Stimulated activated CD4-positive, alpha-beta T cell treated with anti-CD3 and anti-CD28 coated beads, TNF-alpha, amount 100 ng/mL, for 24 hours (primary cell): ENCODE measurements around the gene LIN7A.
"Not testable (repeated sequence)": the region's sequence is repeated elsewhere in the genome, so short reads cannot be mapped to it uniquely, and the experiment has no call there.

Source experiments
- DNase-seq, 3 experiments: peaks; one replicate each; pipeline ENCODE4 v3.0.0-alpha.2; 2020; ENCODE audit warnings: low read depth in 3 of 3

The LIN7A gene

DNA sequence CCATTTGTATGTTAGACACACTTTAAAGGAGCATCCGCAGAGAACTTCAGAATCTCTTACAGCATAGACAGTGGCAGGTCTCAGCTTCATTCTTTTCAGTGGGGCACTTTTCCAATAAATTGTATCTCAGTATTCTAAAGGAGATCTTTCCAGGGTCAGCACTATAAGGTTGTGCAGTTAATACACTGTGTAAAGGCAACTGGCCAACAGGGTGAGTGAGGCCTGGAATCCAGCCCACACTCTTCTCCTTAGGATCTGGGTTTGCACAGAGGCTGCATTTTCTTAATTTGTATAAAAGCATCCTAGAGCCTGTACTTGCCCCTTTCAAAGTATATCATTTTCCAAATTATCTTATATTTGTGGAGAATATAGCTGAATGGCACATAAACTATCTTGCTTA lies 126.9 kb downstream of the LIN7A start:
- no peak for DNase-seq

DNA sequence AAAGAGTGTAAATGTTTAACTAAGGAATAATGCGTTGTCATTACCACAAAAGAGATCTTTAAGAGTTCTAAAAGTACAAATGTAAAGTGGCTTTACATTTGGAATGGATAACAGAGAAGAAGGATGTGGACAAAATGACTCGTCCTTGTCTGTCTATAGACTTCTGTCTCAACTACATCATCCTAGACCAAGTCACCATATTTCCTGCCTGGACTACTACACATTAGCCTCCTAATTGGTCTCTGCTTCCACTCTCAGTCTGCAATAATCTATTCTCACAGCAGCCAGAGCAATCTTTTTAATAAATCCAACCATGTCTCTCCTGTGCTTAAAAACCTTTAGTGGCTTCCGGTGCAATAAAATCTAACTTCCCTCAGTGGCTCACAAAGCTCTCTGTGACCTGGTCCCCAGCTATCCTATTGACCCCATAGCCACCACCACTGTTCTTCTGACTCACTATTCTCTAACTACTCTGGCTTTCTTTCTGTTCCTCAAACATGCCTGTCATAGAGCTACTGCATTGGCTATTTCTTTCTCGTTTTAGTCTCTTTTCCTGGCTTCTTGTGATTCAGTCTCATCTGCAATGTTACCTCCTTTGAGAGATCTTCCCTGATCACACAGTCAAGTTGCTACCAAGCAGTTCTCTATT lies 130.0 kb downstream of the LIN7A start:
- no peak for DNase-seq

GRCh38 chr12:80805106-80805505 lies 132.6 kb downstream of the LIN7A start:
- DNase-seq = no peak

DNA sequence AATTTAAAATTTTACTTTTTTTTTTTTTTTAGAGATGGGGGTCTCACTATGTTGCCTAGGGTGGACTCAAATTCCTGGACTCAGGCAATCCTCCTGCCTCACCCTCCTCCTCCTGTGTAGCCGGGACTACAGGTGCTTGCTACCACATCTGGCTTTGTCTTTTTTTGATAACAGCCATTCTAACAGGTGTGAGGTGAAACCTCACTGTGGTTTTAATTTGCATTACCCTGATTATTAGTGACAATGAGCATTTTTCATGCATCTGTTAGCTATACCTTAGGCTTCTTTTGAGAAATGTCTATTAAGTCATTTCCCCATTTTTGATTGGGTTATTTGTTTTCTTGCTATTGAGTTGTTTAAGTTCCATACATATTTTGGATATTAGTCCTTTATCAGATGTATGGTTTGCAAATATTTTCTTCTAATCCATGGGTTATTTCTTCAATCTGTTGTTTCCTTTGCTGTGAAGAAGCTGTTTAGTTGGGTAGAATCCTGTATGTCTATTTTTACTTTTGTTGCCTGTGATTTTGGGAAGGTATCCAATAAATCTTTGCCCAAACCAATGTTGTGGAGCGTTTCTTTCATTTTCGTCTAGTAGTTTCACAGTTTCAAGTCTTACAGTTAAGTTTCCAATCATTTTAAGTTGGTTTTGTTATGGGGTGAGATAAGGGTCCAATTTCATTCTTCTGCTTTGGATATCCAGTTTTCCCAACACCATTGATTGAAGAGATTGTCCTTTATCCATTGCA lies 134.9 kb downstream of the LIN7A start:
- no peak for DNase-seq

DNA sequence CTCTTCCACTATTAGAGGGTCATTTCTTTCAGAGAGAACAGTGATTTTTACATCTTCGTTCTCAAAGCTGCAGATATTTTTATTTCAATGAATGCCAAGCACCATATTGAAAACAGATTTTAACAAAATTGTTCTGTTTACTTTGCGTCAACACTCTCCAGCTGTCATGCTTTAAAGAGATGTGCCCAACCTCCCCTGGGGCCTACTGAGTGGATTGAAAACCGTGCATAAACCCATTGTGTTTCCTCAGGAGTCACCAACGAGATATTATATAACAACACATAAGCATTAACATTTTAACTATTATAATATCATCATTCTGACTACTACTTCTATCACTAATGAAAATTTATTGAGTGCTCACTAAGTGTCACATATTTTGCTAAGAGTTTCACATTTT lies 139.5 kb downstream of the LIN7A start:
- no peak for DNase-seq

DNA sequence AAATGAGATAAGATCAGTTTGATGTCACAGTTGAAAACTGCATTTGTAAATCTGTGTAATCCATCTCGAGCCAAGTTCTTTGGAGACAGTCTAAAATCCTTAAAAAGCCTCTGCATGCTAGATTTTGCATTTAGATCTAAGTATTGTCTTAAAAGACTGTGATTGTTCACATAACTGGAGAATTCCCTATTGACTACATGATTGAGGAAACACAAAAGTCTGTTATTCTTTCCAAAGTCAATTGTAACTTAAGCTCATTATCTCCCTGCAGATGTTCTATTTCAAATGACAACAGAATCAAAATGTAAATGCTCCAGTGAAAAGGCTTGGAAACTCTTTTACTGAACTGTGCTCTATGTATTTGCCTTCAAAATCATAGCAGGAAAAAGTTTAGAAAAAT lies 143.2 kb downstream of the LIN7A start:
- DNase-seq = no peak

DNA sequence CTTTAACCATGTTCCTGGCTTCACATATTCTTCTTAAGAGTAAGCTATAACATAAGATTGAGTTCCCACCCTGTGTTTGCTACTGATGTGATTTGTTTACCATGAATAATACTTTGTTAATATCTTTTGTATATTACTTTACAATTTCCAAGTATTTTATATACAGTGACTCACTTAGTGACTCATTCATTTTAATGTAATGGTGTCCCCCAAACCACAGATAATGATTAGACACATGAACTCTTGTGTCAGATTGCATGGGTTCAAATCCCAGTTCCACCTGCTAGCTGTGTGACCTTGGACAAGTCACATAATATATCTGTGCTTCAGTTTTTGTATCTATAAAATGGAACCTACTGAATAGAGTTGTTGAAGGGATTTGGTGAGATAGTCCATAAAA lies 144.9 kb downstream of the LIN7A start:
- no peak for DNase-seq

GRCh38 chr12:80791863-80792262 lies 145.9 kb downstream of the LIN7A start:
- DNase-seq = no peak

DNA sequence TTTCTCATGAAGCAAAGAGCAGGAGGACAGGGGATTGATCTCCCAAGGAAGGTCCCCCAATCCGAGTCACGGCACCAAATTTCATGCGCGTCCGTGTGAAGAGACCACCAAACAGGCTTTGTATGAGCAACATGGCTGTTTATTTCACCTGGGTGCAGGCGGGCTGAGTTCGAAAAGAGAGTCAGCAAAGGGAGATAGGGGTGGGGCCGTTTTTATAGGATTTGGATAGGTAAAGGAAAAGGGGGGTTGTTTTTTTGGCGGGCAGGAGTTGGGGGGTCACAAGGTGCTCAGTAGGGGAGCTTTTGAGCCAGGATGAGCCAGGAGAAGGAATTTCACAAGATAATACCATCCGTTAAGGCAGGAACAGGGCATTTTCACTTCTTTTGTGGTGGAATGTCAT lies 149.3 kb downstream of the LIN7A start:
- not testable (repeated sequence) for DNase-seq

- DNase-seq = not testable (repeated sequence)
Observed at GRCh38 chr12:80782963-80783470, 154.7 kb downstream of the LIN7A start.

GRCh38 chr12:80781313-80781712 lies 156.4 kb downstream of the LIN7A start:
- DNase-seq = no peak

- no peak for DNase-seq
Observed at GRCh38 chr12:80780746-80781145, 157.0 kb downstream of the LIN7A start.

- peak in 1 of 3 experiments; percentile 8 for DNase-seq
Observed at GRCh38 chr12:80778005-80778541, 159.7 kb downstream of the LIN7A start.

DNA sequence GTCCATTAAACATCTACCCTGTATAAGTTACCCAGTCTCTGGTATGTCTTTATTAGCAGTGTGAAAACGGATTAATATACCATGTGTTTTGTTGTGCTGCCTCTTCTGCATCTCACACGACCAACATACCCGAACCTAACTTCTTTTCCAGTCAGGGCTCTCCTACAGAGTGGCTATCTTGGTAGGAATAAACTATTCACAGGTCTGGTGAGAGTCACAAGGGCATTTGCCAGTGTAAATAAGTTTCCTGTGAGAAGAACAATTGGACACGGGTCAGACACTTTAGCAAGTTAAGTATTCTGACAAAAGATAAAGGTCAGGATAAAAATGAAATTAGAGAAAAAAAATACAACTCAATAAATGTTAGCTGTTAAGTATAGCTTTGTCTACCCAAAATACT lies 160.1 kb downstream of the LIN7A start:
- DNase-seq = no peak

DNA sequence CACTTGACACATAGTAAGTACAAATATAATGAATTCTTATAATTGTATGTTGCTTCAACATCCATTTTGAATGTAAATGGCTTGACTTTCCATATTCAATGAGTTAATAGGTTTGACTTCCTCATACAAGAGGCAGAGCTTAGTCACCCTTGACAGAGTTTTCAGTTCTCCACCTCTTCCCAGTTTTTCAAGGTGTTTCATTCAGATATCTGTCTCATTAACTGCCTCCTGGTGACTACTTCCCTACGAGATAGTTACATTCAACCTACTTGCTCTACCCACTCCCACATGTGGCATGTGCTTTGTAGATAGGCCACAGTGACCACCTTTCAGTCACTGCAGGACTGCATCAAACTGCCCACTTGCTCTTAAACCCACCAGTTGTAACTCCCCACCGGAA lies 161.0 kb downstream of the LIN7A start:
- DNase-seq = no peak

DNA sequence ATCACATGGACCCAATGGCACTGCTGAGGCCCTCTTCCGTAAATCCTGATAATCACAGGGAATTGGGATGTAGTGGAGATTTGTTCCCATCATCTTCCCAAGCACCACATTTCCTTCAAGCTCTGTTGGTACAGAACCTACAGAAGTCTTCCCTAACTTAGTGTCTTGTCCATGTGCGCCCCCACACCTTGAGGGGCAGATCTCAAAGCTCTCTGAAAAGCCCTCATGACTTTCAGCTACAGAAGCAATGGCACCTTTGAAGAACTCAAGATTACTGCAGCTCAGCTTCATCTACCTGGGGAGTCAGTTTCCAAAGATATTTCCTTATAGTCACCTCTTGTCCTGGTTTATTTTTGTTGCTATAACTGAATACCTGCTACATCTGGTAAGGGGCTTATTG lies 166.8 kb downstream of the LIN7A start:
- no peak for DNase-seq

DNA sequence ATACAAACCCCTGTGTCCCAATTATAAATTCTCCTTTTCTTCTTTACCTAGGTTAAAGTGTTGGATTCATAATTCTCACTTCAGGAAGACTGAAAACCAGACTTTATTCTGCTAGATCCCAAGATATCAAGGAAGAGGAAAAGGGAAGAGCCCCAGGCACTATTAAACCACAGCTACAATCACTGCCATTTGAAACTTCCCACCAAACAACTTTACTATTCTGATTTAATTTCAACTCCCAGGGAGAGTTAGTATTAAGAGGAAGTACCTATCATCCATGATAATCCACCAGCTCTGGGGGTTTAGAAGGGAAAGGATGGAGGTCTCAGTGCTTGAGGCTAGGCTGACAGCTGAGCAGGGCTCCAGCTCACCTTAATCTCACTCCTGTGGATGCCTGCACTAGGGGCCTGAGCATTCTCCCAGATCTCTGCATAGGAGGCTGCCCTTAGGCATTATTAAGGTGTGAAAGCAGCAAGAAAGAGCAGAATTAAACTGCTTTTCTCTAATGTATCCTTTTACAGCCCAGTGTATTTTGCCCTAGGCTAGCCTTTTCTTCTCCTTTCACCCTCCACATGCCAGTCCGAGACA lies 168.1 kb downstream of the LIN7A start:
- no peak for DNase-seq

DNA sequence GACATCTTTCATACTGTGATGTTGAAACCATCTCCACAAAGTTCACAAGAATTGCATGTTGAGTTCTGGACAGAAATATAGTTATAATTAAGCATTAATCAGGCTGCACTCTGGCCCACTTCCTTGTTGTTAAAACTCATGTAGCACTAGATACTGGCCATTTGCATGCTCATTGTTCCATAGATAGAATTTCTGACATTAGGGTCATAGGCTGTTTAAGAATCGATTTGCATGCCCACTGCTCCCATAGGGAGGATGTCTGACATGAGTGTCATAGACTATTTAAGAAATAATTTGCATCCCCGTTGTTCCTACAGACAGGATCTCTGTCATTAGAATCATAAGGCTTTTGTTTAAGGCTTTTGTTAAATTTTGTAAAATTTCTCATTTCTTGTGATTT lies 170.8 kb downstream of the LIN7A start:
- no peak for DNase-seq

GRCh38 chr12:80766210-80766609 lies 171.5 kb downstream of the LIN7A start:
- no peak for DNase-seq

GRCh38 chr12:80763874-80764273 lies 173.9 kb downstream of the LIN7A start:
- DNase-seq = no peak

DNA sequence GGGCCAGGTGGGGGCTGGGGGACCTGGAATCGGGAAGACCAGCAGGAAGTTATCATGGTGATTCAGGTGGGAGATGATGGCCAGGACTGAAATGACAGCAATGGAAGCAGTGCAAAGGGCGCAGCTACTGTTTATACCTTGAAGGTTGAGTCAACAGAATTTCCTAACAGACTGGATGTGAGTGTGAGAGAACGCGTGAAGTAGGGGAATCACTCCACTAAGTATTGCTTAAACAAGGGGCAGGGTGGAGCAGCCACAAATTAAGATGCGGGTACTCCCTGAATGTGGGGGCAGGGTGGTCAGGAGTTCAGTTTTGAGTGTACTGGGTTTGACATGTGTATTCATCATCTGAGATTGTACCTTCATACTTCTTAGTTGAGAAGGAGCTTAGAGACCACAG lies 175.9 kb downstream of the LIN7A start:
- no peak for DNase-seq

DNA sequence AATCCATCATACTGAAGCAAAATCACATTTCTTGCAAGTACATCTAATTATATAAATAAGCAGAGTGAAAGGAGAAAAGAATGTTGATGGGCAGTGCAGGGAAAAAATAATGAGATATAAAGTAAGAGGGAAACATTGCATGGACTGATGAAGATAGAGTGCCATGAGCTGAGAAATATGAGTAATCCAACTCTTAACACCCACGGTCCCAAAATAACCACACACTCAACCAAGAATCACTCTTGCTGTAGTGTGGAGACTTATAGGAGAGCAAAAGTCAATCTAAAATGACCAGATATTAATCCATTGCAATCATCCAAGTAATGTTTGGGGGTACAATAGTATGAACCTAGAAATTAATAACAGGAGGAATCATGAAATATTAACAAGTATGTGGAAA lies 180.9 kb downstream of the LIN7A start:
- DNase-seq = no peak

- DNase-seq = no peak
Observed at GRCh38 chr12:80754274-80754673, 183.5 kb downstream of the LIN7A start.
